ENCODE results near the gene DNAJC16.

The DNAJC16 gene

GRCh38 chr1:15620902-15621682, 94.4 kb downstream of the DNAJC16 start:
- DNase-seq (ENCODE audit: low read depth in 2 of 2): no peak

GRCh38 chr1:15621975-15622374, 95.3 kb downstream of the DNAJC16 start:
- DNase-seq (ENCODE audit: low read depth in 2 of 2): no peak

- DNase-seq (ENCODE audit: low read depth in 2 of 2): no peak
Measured at GRCh38 chr1:15622712-15623373, 96.2 kb downstream of the DNAJC16 start.

- no peak for DNase-seq (ENCODE audit: low read depth in 2 of 2)
Measured at GRCh38 chr1:15623435-15623834, 96.8 kb downstream of the DNAJC16 start.

GRCh38 chr1:15624133-15624714, 97.6 kb downstream of the DNAJC16 start:
- no peak for DNase-seq (ENCODE audit: low read depth in 2 of 2)

- DNase-seq (ENCODE audit: low read depth in 2 of 2): no peak
Measured at GRCh38 chr1:15625056-15625917, 98.6 kb downstream of the DNAJC16 start.
